ENCODE results near the gene GALR2.

DNA sequence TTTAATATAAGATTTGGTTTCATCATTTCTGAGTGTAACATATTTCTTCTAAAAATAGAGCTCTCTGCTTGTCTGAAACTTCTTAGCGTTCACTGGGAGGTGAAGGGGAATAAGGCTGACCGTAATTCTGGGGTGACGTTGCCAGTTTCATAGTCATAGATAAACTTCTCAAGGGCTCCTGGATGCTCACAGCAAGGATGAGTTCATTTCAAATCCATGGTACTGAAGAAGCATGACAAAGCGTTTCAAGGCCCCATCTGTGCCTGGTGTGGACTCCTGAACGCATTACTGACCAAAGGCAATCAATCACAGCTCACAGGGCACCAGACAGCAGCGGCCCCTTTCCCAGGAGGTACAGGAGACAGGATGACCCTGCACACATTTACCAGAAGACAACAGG is 35.5 kb upstream of the GALR2 start:
- TF ChIP-seq, protein P1, sequence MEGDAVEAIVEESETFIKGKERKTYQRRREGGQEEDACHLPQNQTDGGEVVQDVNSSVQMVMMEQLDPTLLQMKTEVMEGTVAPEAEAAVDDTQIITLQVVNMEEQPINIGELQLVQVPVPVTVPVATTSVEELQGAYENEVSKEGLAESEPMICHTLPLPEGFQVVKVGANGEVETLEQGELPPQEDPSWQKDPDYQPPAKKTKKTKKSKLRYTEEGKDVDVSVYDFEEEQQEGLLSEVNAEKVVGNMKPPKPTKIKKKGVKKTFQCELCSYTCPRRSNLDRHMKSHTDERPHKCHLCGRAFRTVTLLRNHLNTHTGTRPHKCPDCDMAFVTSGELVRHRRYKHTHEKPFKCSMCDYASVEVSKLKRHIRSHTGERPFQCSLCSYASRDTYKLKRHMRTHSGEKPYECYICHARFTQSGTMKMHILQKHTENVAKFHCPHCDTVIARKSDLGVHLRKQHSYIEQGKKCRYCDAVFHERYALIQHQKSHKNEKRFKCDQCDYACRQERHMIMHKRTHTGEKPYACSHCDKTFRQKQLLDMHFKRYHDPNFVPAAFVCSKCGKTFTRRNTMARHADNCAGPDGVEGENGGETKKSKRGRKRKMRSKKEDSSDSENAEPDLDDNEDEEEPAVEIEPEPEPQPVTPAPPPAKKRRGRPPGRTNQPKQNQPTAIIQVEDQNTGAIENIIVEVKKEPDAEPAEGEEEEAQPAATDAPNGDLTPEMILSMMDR (IDR thresholded peaks at IDR 0.05) = no peak
- TF ChIP-seq POLR2AphosphoS5 (IDR thresholded peaks at IDR 0.05) = no peak
- TF ChIP-seq EP300 (IDR thresholded peaks at IDR 0.05) = no peak
- no peak for TF ChIP-seq POLR2A (IDR thresholded peaks at IDR 0.05)
